ENCODE results near the gene B3GALNT2.

GRCh38 chr1:235442788-235443429 lies 61.3 kb downstream of the B3GALNT2 start:
- TF ChIP-seq CTCF (IDR thresholded peaks at IDR 0.05): no peak
- TF ChIP-seq POLR2A (IDR thresholded peaks at IDR 0.05): no peak
